GM04503 (cell line): ENCODE measurements around the gene GLYR1.
A peak's percentile ranks its signal among the peaks of the same experiment; 100 is the strongest.

Source experiments
- DNase-seq: peaks from one replicate; pipeline ENCODE4 v3.0.0-alpha.2; 2012; ENCODE audit warnings: low read depth

The GLYR1 gene

DNA sequence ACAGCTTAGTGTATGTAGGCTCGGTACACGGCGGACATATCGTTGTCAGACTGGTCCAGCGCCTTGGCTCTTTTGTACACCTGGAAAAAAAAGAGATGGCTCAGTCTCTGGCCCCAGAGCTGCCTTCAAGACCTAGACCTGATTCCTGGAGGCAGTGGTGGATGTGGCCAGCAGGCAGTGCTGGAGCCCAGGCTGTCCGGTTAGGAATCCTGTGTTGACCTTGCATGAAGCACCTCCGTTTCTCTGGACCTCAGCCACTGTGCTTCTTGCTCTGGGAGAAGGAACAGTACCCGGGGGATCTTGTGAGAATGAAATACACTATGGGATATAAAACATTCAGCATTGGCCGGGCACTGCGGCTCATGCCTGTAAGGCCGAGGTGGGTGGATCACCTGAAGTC lies 41.9 kb downstream of the GLYR1 start:
- DNase-seq = no peak

DNA sequence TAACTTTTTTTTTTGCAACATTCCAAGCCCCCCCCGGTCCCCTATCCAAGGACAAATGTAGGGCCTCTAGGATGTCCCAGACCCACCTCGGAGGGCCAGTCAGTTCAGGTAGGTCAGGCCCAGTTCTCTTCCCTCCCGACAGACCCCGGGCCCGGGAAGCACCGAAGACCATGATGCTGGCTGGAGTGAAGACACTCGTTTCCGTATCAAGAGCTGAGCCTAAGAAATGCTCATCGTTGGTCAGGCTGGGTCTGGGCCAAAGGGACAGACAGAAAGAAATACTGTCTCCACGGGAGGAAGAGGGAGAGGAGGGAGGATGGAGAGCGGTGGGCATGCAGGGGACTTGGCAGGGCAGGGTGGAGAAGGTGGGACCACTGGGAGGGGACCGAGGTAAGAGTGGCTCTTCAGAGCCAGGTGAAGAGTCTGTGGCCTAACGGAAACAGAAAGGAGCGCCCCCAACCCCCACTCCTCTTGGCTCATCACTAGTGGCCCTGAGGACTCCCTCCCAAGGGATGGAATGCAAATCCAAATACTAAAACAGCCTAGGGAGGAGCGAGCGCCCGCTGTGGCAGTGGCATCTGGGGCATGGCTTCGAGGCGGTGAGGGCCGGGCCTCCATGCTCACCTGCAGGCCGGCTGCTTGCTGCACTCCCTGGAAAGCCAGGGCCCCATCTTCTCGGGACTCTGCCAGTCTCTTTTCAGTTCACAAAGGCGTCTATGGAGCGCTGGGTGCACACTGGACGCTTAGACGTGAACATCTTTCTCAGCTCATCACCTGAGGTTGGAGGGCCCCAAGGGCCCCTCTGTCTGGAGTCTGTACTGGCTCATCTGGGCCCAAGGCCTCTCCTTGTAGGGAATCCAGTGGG lies 43.0 kb downstream of the GLYR1 start:
- no peak for DNase-seq

DNA sequence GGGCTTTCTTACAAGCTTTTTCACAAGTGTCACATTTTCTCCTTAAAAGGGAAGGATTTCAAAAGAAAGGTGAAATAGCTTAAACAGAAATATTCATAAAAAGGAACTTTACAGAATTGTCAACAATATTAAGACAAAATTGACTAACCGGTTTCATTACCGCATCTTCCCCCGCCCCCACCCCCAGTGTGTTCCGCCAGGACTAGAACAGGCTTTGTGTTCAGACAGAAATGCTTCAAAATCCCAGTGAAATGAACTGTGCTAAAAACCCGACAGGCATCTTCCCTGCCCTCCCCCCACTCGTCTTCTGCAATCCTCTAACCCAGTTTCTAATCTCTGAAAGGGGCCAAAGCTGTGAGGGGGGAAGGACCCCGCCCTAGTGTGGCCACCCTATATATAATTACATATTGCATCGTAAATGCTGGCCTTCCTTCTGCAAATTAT lies 43.7 kb downstream of the GLYR1 start:
- DNase-seq = no peak

DNA sequence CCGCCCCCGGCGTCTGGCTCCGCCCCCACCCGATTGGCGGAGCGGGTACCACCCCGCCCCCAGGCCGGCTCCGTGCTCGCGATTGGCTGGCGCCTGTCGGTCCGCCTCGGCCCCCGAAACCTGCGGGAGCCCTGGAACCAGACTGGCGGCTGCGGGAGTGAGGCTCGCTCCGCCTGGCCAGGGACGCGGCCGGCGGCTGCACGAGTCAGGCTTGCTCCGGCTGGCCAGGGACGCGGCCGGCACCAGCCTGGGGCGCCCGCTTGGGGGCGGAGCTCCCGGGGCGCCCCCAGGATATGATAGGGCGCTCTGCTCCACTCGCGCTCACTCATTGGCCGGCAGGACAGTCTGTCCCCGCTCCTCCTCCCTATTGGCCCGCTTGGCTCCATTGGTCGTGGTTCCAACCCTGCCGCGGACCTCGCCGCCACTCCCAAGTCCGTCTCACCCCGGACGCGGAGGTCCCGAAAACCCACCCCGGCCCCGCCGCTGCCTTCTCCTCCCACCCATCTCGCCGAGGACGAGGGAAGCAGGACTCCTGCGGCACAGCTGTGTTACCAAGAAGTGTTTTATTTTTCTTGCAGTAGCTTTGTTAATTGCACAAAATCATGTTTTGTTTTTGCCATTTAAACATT lies 44.3 kb downstream of the GLYR1 start:
- DNase-seq = peak; percentile 50

DNA sequence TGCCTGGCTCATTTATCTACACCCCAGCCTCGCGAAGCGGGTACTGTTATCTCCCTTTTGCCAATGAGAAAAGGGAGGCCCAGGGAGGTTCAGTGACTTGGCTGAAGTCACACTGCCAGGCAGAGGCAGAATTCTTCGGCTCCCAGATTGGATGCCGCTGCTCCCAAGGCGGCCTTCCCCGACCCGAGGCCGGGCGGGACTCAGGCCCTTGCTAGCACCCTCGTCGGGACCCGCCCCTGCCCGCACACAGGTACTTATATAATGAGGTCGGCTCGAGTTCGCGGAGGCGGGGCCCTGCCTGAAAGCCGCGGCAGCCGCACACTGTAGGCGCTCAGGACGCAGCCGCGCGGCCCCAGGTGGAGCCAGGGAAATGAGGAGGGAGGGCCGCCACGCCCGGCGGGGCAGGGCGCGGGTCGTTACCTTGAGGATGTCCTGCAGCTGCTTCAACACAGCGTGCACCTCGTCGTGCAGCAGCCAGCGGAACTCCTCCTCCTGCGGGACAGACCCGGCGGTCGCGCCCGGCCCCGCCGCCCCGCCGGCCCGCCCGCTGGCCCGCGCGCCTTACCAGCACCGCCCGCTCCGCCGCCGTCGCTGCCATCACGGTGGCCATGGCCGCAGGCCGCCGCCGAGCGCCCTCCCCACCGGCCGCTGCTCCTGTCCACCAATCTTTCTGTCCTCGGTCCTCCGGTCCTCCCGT lies 45.0 kb downstream of the GLYR1 start, which contains the start of gene ROGDI:
Gene ROGDI, minus strand, starts transcription at position 672 of the 697 bp plus-strand sequence. Its CDS starts 62 bp downstream, at position 610.
- no peak for DNase-seq

DNA sequence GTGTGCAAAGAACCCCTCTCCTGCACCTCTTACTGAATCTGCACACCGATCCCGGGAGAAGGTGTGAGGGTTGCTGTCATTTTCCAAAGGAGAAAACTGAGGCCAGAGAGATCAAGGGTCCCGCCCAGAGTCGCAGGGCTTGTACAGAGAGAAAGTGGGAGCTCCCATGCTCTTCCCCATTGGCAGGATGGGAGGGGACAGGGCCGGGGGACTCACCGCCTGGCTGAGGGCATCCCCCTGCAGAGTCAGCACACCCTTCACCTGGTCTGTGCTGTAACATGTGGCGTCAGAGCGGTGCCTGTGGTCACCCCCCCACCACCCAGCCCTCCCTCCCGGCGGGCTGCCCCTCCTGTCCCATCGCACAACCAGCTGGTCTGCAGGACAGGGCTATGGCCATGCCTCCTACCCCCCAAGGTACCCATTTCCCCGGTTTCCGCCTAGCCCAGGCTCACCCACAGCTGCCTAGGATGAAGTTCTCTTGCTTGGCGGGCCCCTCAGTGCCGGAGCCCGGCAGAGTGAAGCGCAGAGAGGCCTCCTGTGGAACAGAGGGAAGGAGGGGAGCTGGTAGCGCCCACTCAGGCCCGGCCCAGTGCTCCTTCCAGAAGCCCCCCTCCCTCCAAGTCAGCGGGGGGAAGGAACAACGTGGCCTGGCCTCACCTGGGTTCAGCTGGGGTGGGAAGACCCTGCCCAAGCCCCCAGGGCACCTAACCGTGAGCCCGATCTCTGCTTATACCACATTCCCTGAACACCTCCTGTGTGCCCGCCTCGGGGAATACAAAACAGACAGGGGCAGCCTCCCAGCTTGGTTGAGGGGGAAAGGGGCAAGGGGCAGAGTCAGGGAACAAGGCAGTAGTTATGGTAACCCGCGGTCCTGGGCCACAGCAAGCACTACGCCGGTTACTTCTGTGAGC lies 45.8 kb downstream of the GLYR1 start:
- DNase-seq = no peak

DNA sequence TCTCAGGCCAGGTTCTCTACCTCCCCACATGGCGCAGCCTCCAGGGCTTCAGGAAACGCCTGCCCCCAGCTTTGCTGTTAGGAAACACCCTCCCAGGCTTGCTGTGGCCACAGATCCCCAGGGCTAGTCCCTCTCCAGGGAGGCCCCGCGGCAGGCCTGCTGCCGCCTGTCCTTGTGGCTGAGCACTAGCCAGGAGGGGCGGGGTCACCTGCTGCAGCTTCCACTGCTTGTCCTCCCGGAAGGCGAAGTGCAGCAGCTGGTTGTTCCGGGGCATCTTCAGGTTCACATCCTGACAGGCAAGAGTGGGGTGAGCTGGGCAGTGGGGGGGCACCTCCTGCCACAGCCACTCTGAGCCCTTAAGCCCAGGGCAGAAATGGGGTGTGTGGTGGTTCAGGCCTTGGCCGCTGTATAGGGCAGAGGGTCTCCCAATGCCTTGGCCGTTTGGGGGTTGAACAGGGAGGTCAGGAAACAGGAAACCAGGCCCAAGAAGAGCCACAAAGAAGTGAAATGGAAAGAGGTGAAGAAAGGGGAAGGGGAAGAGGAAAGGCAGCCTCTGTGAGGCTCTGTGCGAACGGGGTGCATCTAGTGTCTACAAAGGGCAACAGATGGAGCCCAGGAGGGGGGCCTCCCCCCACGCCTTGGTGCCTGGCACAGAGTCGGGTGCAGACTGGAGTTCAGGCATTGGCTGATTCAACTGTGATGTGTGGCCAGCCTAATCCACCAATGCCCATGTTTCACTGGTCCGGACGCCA lies 46.6 kb downstream of the GLYR1 start:
- DNase-seq = no peak

DNA sequence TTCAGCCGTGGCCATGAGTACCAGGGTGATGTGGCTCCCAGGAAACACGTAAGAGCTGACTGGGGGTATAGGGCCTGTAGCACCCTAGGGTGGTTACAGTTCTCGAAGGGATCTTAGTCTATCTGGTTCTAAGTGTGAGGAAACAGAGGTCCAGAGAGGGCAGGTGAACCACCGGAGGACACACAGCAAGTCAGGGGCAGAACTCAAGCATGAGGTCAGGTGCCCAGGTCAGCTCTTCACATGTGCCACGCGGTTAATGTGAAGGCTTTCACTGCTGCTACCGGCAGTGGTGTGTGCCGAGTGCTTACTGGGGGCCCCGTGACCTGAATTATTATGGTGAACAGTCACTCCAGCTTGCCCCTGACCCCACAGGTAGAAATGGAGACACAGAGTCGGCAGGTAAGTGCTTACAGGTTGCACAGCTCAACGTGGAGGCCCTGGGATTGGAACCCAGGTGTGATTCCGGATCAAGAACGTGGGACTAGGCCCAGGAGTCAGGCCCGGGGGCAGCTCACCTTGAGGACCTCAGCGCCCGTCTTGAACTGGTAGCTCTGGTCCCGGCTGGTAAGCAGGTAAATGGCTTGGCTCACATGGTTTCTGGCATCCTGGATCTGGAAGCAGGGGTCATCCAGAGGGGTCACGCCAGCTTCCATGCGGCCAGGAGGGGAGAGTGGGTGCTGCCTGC lies 47.8 kb downstream of the GLYR1 start:
- no peak for DNase-seq

DNA sequence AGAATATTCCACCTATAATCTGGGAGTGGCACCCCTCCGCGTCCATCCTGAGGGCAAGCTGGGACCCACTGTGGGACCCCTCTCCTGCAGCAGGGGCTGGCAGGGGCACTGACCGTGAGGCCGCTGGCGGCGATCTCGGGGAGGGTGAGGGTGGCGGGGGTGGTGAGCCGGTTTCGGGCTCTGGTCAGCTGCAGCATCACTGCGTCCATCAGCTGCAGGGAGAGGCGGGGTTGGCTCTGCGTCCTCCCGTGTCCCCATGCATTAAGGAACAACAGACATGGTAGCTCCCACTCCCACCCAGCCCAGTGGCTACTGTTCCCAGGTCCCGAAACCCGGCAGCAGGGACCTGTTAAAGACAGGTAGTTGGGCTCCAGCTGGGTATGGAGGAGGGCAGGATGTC lies 48.6 kb downstream of the GLYR1 start:
- no peak for DNase-seq

DNA sequence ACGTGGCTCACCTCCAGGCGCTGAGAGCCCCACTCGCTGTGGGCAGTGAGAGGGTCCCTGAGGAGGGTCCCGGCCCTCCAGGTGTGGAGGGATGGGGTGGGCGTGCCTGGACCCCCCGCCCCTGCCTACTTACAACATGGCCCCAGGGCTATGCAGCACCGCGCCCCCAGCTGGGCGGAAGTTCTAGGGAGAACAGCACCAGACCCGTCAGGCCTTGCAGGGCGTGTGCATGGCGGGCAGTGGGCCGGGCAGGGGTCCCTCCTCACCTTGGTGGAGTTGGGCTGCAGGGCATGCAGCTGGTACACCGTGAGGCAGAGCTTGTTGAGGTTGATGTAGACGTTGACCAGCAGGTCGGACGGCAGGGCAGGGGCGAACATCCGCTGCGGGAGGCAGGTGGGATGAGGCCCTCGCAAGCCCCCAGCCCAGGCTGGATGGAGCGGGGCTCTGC lies 49.3 kb downstream of the GLYR1 start:
- DNase-seq = no peak

DNA sequence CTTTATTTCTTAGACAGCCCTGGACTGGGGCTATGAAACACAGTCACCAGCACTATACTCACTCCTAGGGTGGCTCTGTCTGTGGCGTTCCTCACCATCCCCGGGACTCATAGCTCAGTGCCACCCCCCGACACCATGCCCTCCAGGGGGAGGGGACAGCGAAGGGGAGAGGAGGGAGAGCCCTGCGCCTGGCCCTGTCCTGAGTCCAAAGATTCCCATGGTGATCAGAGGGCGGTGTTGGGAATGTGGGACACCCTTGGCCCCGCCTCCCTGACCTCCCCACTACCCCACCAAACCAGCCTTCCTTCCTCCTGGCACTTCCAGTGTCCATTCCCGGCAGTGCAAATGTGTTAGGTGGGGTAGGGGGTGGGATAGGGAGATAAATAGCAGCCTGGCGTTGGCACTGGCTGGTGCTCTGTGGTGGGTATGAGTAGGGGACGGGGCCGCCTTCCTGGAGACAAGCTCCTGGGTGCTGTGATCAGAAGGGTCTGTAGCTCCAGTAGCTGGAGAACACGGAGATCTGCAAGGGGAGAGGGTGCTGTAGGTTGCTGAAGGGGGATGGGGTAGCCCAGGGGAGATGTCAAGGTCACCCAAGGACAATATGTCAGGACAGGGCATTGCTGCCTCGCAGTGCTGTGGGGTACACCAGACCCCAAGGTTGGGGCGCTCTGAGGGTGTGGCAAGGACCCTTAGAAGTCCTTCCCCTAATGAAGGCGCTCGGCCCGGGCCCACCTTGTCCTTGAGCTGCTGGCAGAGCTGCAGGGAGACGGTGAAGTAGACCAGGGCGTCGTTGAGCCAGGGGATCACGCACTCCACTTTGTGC lies 49.9 kb downstream of the GLYR1 start:
- DNase-seq = no peak

DNA sequence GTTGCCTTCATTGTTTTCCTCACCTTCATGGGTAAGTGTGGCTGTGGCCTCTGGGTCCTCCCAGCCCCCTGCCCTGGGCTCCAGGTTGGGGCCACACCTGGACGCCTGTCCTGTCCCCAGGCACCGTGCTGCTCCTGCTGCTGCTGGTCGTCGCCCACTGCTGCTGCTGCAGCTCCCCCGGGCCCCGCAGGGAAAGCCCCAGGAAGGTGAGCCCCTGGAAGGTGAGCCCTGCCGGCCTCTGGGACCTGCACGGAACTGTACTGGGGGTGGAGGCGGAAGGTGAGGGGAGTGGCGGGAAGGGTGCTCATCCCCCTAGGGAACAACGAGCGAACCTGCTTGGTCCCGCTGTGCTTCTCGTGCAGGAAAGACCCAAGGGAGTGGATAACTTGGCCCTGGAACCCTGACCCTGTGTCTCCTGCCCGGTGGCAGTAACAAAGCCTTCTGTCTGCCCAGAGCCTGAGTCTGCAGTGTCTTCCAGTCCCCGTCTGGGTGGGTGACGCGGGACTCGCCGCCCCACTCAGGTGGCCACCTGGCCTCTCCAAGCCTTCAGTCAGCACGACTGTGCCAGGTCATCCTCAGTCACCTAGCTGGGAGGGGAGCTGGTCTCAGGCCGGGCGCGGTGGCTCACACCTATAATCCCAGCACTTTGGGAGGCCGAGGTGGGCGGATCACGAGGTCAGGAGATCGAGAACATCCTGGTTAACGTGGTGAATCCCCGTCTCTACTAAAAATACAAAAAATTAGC lies 51.1 kb downstream of the GLYR1 start:
- DNase-seq = no peak

DNA sequence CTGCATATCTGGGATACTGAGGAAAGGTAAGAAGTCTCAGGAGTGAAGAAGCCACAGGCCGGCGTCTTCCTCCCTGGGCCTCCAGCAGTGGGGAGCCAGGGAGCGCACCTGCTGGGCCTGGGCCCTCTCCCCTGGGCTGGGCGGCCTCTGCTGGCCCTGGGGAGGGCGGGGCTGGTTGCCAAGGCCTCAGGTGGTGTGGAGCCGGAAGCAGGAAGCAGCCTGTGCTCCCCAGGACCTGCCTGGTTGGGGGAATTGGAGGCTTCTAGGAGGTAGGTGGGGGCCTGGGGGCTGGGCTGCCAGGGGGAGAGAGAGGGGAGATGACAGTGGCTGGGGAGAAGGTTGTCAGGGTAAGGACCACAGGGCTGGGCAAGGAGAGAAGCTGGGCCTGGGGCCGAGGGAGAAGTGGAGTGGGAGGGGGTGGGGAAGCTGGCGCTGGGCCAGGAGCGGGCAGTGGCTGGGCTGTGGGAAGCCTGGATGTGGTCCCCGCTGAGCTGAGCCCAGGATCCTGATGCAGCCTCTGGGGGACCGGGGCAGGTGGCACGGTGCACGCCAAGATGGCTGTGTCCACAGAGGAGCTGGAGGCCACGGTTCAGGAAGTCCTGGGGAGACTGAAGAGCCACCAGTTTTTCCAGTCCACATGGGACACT lies 51.8 kb downstream of the GLYR1 start, which contains the start of gene SMIM22:
Gene SMIM22, plus strand, starts transcription at position 189 of the 647 bp plus-strand sequence. Its CDS starts 366 bp downstream, at position 555.
- DNase-seq = no peak

DNA sequence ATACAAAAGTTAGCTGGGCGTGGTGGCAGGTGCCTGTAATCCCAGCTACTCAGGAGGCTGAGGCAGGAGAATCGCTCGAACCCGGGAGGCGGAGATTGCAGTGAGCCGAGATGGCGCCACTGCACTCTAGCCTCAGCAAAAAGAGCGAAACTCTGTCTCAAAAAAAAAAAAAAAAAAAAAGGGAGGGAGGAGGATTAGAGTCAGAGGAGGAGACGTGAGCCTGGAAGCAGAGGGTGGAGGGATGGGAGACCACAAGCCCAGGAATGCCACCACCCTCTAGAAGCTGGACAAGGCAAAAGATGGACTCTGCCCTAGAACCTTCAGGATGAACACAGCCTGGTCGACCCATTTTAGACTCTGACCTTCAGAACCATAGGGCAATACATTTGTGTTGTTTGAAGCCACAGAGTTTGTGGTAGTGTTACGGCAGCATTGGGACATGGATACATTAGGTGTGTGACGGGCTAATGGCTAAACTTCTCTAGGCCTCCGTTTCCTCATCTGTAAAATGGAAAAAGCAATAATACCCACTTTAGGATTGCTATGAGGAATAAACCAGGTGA lies 54.1 kb downstream of the GLYR1 start:
- no peak for DNase-seq

DNA sequence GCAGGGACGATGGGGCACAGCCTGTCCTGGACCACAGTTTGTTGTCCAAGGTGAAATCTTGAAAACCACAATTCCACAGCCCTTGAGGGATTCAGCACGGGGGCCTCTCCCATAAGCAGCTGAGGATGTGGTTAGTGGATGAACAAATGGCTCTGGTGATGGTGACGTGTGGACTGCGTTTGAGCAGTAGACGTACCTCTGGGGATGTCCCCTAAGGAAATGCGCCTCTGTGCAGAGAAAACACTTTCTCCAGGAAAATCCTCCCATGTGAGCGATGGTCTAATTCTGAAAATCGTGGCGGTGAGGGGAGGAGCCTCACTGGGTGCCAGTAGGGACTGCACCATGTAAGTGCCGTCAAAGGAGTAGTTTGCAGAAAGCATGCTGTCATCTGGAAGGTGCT lies 56.2 kb downstream of the GLYR1 start:
- no peak for DNase-seq

DNA sequence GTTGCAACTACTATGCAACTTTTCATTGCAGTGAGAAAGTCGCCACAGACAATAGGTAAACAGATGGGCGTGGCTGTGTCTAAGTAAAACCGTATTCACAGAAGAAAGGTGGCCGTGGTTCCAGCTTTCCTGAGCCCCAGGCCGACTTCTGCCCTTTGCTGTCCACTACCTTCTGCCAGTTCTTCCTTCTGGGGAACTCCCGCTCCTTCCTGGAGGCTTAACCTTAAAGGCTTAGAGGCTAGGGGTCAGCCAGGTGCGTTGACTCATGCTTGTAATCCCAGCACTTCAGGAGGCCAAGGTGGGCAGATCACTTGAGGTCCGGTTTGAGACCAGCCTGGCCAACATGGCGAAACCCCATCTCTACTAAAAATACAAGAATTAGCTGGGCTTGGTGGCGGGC lies 56.8 kb downstream of the GLYR1 start:
- DNase-seq = no peak

DNA sequence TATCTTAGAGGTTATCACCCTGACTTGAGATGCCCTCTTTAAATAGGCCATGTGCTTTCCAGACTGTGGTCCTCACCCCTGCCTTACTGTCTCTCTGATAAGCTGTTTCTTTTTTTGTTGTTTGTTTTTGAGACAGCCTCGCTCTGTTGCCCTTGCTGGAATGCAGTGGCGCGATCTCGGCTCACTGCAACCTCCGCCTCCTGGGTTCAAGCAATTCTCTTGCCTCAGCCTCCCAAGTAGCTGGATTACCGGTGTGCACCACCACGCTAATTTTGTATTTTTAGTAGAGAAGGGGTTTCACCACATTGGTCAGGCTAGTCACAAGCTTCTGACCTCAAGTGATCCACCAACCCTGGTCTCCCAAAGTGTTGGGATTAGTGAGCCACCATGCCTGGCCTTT lies 58.2 kb downstream of the GLYR1 start:
- DNase-seq = no peak

DNA sequence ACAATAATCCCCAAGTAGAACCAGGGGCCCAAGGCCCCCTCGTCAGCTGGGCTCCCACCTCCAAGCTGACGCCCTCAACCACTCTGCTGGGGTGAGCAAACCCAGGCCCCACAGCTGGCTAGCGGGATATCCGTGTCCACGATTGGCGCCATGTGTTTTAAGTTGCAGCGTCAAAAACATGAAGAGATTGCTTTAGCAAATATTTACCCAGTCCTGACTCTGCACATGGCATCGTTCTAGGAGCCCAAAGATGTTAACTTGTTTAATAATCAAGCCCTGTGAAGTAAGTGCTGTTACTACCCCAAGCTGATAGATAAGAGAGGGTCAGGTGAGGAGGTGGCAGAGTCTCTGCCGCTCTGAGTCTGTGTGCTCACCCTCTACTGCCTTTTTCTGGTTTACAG lies 58.6 kb downstream of the GLYR1 start:
- no peak for DNase-seq
